Breast epithelium (tissue), 4 donors: ENCODE data around the gene NUMBL. TPM values are rescaled to one million over a fixed set of nuclear protein-coding genes. Genes with fewer than 3 reads are reported as not detected.

Experiments used
- DNase-seq, 2 donors: peaks; one replicate each; pipeline ENCODE4 v3.0.0-alpha.2; 2019; ENCODE audit warnings: low spot score in 2 of 2
- H3K27ac ChIP-seq, 2 donors: fragments of 200-600 bp; sonication (generic) in 1 of 2; one replicate each; pipeline ENCODE4 v1.5.1; 2016 to 2019; ENCODE audit warnings: mild to moderate bottlenecking in 1 of 2
- H3K27me3 ChIP-seq, 2 donors: fragments of 200-600 bp; sonication (generic) in 1 of 2; one replicate each; pipeline versions ENCODE4 v1.5.1 to v1.6.0; 2017 to 2019; ENCODE audit warnings: control low read depth in 1 of 2, mild to moderate bottlenecking in 1 of 2
- H3K36me3 ChIP-seq: fragments of 200-600 bp; one replicate; pipeline ENCODE4 v1.5.1; 2019
- H3K4me1 ChIP-seq, 2 donors: fragments of 200-600 bp; sonication (generic); one replicate each; pipeline ENCODE4 v1.5.1; 2016 to 2019; ENCODE audit warnings: control low read depth in 1 of 2
- H3K4me3 ChIP-seq, 3 donors: fragments of 200-600 bp; sonication (generic); 1 replicate in 2 of 3; 2 replicates in 1 of 3; pipeline ENCODE4 v1.5.1; 2016 to 2019; ENCODE audit warnings: mild to moderate bottlenecking in 3 of 3, moderate library complexity in 2 of 3
- H3K9me3 ChIP-seq, 2 donors: fragments of 200-600 bp; sonication (generic) in 1 of 2; one replicate each; pipeline ENCODE4 v1.5.1; 2016 to 2019; ENCODE audit warnings: control low read depth in 1 of 2
- CTCF ChIP-seq, 3 donors: fragments of 450-650 bp; IDR thresholded peaks; one replicate each; pipeline ENCODE4 v1.5.1; 2016 to 2017; ENCODE audit warnings: antibody characterized with exemption in 3 of 3, mild to moderate bottlenecking in 3 of 3, moderate library complexity in 3 of 3
- POLR2A ChIP-seq: fragments of 450-650 bp; IDR thresholded peaks from one replicate; pipeline ENCODE4 v1.6.1; 2016; ENCODE audit warnings: antibody characterized with exemption, mild to moderate bottlenecking, moderate library complexity
- POLR2AphosphoS5 ChIP-seq, 3 donors: sonication (generic); formaldehyde crosslinking; IDR thresholded peaks; one replicate each; pipeline ENCODE4 v1.6.1; 2017; ENCODE audit warnings: antibody characterized with exemption in 3 of 3
- intact Hi-C: fragments of 100-400 bp; cut with DNase I; formaldehyde crosslinking; loops from one replicate; pipeline ENCODE4 v1.15.1; 2023; ENCODE audit warnings: low total_unique reads
- total RNA-seq, 3 donors: library from RNA; depleted of rRNA; stranded (reverse); fragments of >200 nt; gene quantifications; one replicate each; pipeline ENCODE4 v1.1.0, GENCODE V29; 2016

Gene NUMBL
- total RNA-seq, 3 donors from 2014 or later: 24.6 to 34.7 (median 30.9) TPM

- Histone ChIP-seq H3K27ac (peak overlapping the region; percentile 87 to 91), H3K27me3 (no peaks in the 10 kb centered on the region), H3K36me3 (no peaks in the 10 kb centered on the region), H3K4me3 (peak overlapping the region in 2 of 3 donors; percentile 81 to 94), H3K4me1 (peaks cover 5 to 6% of the 10 kb centered on the region in 2 donors), H3K9me3 (no peaks in the 10 kb centered on the region)
- TF ChIP-seq CTCF (IDR thresholded peaks at IDR 0.05): no peak
- TF ChIP-seq POLR2AphosphoS5 (IDR thresholded peaks at IDR 0.05): no peak
- TF ChIP-seq POLR2A: no peak
- DNase-seq: no peak
- intact Hi-C loops: no loop called here
Observed at GRCh38 chr19:40691421-40692211, 1.2 kb upstream of the NUMBL start.

DNA sequence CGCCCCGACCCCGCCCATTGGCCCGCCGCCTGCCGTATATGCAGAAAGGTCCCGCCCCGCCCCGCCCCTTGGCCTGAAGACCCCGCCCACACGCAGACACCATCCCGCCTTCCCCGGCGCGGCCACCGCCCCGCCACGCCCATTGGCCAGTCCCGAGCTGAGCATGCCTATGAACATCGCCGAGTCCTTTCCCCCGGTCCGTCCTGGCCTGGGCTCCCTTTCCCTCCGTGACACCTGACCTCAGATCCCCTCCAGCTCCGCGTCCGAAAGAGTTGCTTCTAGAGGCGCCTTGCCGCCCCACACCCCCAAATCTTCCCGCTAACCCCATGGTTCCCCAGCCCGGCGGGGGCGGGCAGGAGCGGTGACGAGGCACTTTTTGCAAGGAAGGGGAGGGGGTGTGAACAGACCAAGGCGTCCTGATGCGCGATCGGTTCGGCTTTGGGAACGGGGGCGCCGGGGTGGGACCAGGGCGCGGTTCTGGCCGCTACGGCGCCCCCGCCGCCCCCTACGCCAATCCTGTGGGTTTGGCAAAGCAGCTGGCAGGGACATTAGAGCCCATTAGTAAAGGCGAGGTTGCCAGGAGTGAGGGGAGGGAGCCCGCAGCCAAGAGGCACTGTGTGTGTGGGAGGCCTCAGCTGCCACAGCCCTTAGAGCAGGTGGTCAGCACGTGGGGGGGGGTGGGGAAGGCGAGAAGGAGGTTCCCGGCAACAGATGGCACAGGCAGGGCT, 406 bp upstream of the NUMBL start:
- Histone ChIP-seq H3K4me1 (peaks cover 5 to 6% of the 10 kb centered on the region in 2 donors), H3K9me3 (no peaks in the 10 kb centered on the region), H3K27me3 (no peaks in the 10 kb centered on the region), H3K27ac (peak overlapping the region; percentile 87 to 91), H3K36me3 (no peaks in the 10 kb centered on the region), H3K4me3 (peak overlapping the region; percentile 71 to 94 (median 81))
- TF ChIP-seq POLR2AphosphoS5 (IDR thresholded peaks at IDR 0.05) (peak; percentile 44 to 76 (median 60)), POLR2A (peak; percentile 14), CTCF (IDR thresholded peaks at IDR 0.05) (no peak)
- peak; percentile 90 to 96 for DNase-seq
- intact Hi-C loops: no loop called here

GRCh38 chr19:40689339-40690049, 957 bp downstream of the NUMBL start:
- peaks cover 5 to 6% of the 10 kb centered on the region in 2 donors for H3K4me1 ChIP-seq
- H3K4me3 ChIP-seq: peak overlapping the region; percentile 71 to 94 (median 81)
- no peaks in the 10 kb centered on the region for H3K9me3 ChIP-seq
- H3K27ac ChIP-seq: peak overlapping the region; percentile 87 to 91
- no peaks in the 10 kb centered on the region for H3K27me3 ChIP-seq
- intact Hi-C loops: no loop called here
- H3K36me3 ChIP-seq: no peaks in the 10 kb centered on the region
- no peak for DNase-seq
- TF ChIP-seq POLR2A: no peak
- peak in 1 of 3 donors; percentile 9 for TF ChIP-seq POLR2AphosphoS5 (IDR thresholded peaks at IDR 0.05)

DNA sequence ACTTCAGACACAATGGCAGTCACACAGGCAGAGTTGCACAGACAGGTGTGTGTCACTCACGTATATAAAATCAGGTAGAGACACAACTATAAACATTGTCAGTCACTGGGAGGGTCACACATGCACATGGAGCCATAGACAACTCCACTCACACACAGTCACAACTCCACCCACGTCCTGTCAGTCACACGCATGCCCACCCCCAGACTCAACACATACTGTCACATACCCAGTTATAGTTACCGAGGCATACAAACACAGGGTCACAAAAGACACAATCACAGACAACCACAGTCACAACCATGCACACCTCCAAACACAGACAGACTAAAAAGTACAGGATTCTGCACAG, 1.5 kb downstream of the NUMBL start:
- TF ChIP-seq POLR2A (no peak), POLR2AphosphoS5 (IDR thresholded peaks at IDR 0.05) (no peak), CTCF (IDR thresholded peaks at IDR 0.05) (no peak)
- Histone ChIP-seq H3K4me3 (peak overlapping the region; percentile 71 to 94 (median 81)), H3K9me3 (no peaks in the 10 kb centered on the region), H3K27ac (peak overlapping the region in 1 of 2 donors; percentile 91), H3K36me3 (no peaks in the 10 kb centered on the region), H3K27me3 (no peaks in the 10 kb centered on the region), H3K4me1 (peaks cover 5 to 6% of the 10 kb centered on the region in 2 donors)
- DNase-seq: no peak
- intact Hi-C loops: no loop called here

GRCh38 chr19:40688309-40688708, 2.1 kb downstream of the NUMBL start:
- Histone ChIP-seq H3K27ac (peak overlapping the region in 1 of 2 donors; percentile 45), H3K9me3 (no peaks in the 10 kb centered on the region), H3K27me3 (no peaks in the 10 kb centered on the region), H3K4me3 (peak overlapping the region; percentile 71 to 94 (median 81)), H3K4me1 (peaks cover 5 to 6% of the 10 kb centered on the region in 2 donors), H3K36me3 (no peaks in the 10 kb centered on the region)
- intact Hi-C loops: no loop called here
- DNase-seq: no peak
- TF ChIP-seq CTCF (IDR thresholded peaks at IDR 0.05): no peak
- TF ChIP-seq POLR2AphosphoS5 (IDR thresholded peaks at IDR 0.05): no peak
- no peak for TF ChIP-seq POLR2A
